Posterior cingulate gyrus (tissue), 11 donors: ENCODE measurements around the gene PDIA2.
A peak's percentile ranks its signal among the peaks of the same experiment; 100 is the strongest.
"Not testable (repeated sequence)": the region's sequence is repeated elsewhere in the genome, so short reads cannot be mapped to it uniquely, and the experiment has no call there.

Experiments
- DNase-seq, 10 donors: peaks; one replicate each; pipeline versions ENCODE4 v3.0.0 to v3.0.0-alpha.2; 2020 to 2021; ENCODE audit warnings: mixed read lengths in 3 of 10
- intact Hi-C: fragments of 100-400 bp; cut with DNase I; formaldehyde crosslinking; loops from one replicate; pipeline ENCODE4 v1.15.1; 2023

Gene PDIA2, protein sequence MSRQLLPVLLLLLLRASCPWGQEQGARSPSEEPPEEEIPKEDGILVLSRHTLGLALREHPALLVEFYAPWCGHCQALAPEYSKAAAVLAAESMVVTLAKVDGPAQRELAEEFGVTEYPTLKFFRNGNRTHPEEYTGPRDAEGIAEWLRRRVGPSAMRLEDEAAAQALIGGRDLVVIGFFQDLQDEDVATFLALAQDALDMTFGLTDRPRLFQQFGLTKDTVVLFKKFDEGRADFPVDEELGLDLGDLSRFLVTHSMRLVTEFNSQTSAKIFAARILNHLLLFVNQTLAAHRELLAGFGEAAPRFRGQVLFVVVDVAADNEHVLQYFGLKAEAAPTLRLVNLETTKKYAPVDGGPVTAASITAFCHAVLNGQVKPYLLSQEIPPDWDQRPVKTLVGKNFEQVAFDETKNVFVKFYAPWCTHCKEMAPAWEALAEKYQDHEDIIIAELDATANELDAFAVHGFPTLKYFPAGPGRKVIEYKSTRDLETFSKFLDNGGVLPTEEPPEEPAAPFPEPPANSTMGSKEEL

DNA sequence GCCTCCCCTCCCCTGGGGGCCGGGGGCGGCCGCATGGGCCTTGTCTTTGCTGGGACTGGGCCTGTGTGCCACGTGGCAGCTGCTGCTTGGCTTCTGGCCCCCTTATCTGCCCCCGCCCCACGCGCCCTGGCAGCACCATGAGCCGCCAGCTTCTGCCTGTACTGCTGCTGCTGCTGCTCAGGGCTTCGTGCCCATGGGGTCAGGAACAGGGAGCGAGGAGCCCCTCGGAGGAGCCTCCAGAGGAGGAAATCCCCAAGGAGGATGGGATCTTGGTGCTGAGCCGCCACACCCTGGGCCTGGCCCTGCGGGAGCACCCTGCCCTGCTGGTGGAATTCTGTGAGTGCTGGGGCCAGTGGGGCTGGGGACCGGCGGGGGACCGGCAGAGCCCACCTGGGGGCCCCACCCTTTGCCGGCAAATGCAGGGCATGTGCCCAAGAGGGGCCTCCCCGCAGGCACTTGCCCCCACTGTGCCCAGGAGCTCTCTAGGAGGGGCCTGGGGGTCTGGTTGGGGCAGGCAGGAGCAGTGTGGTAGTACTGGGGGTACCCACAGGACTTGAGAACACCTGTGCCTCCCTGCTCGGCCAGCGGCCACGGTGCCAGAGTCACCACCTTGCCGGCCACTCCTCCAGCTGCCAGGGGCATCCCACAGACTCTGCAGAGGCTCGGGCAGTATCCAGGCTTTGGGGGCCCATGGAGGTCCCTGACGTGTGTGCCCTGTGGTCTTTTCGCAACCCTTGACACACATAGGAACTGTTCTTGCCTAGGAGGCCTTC lies at the start of gene PDIA2:
PDIA2 (plus strand) TSS at position 132 of the 773 bp plus-strand sequence; CDS start at position 138, 6 bp downstream.
- DNase-seq = peak in 3 of 10 donors; percentile 28 to 88 (median 57)

DNA sequence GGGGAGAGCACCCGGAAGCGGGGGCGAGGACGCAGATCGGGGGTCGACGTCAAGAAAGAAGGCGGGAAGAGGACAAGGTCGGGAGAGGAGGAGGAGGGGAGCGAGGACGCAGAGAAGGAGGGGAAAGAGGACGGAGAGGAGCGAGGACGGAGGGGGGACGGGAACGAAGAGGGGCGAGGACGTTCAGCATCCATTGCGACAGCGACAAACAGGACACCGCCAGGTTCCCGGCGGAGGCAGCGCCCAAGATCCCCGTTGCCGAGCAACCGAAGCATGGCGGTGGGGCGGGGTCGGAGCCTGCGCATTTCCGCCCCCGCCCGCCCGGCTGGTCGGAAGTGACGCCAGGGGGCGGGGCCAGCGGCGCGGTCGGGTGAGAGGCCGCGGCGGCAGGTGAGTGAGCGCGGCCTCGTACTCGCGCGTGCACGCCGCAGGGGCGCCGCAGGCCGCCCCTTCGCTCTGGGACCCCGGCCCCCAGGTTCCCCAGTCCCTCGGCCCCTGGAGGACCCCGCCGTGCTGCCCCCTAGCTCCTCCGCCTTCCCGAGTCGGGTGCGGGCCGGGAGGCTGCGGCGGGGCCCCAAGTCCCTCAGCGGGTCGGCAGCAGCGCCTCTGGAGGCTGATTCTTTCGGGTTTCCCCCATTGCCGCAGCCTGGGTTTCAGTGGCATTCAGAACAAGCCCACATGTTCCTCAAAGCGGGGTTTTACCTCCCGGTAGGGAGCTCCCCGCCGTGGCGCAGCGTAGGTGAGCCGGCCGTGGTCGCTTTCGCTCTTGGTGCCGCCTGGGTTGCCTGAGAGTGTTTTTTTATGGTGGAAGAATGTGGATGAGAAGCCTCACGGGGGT lies 48.3 kb upstream of the PDIA2 start, which contains the start of gene FAM234A:
FAM234A (plus strand) TSS at position 354 of the 838 bp plus-strand sequence. CDS start 19,593 bp downstream, outside the sequence.
- peak; percentile 83 to 99 (median 91) for DNase-seq
- intact Hi-C loops = no loop called here

More for the DNA sequence above, at the start of gene PDIA2:
- intact Hi-C loops = no loop called here

DNA sequence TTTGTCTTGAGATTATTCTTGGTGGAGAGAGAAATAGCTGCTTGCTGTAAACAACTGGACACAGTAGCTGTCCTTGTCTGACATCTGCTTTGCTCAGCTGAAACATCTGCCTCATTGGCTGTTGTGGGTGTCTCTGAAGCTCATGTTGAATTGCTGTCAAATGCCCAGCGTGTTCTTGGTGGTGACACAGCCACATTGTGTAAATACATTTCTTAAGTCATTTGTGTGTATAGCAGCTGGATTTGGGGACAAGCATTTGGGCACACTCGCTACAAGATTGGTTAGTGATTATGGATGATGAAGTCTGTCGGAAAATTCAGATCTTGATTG lies 43.1 kb upstream of the PDIA2 start:
- intact Hi-C loops = no loop called here
- peak in 4 of 10 donors; percentile 24 to 87 (median 36) for DNase-seq

GRCh38 chr16:240559-240958 lies 42.4 kb upstream of the PDIA2 start:
- intact Hi-C loops = no loop called here
- DNase-seq = peak in 2 of 10 donors; percentile 6 to 18

- intact Hi-C loops = no loop called here
- DNase-seq = peak in 2 of 10 donors; percentile 35 to 59
These were observed 40.7 kb upstream of the PDIA2 start for GRCh38 chr16:242281-242680.

GRCh38 chr16:243348-243747 lies 39.6 kb upstream of the PDIA2 start:
- peak in 2 of 10 donors; percentile 35 to 49 for DNase-seq
- intact Hi-C loops = no loop called here

- intact Hi-C loops = no loop called here
- DNase-seq = peak in 1 of 10 donors; percentile 18
These were observed 37.9 kb upstream of the PDIA2 start for GRCh38 chr16:245105-245504.

GRCh38 chr16:247027-247426 lies 35.9 kb upstream of the PDIA2 start:
- intact Hi-C loops = no loop called here
- DNase-seq = peak in 1 of 10 donors; percentile 25

DNA sequence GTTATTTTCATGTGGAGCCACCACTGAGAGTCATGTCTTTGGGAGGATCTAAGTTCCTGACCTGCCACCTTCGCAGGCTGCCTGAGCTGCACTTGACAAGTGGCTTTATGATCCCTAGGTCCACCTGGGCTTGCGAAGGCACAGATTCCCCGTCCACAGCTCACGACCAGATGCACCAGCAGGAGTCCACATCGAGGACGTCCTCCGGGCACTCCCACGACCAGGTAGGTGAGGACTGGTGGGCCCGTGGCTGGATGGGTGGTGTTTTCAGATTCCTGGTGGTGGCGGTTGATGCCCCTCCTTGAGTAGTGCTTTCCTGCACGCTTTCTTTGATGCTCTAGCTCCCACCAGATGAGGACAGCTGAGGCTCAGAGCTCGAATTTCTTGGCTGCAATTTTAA lies 33.5 kb upstream of the PDIA2 start:
- intact Hi-C loops = no loop called here
- DNase-seq = peak in 1 of 10 donors; percentile 66

DNA sequence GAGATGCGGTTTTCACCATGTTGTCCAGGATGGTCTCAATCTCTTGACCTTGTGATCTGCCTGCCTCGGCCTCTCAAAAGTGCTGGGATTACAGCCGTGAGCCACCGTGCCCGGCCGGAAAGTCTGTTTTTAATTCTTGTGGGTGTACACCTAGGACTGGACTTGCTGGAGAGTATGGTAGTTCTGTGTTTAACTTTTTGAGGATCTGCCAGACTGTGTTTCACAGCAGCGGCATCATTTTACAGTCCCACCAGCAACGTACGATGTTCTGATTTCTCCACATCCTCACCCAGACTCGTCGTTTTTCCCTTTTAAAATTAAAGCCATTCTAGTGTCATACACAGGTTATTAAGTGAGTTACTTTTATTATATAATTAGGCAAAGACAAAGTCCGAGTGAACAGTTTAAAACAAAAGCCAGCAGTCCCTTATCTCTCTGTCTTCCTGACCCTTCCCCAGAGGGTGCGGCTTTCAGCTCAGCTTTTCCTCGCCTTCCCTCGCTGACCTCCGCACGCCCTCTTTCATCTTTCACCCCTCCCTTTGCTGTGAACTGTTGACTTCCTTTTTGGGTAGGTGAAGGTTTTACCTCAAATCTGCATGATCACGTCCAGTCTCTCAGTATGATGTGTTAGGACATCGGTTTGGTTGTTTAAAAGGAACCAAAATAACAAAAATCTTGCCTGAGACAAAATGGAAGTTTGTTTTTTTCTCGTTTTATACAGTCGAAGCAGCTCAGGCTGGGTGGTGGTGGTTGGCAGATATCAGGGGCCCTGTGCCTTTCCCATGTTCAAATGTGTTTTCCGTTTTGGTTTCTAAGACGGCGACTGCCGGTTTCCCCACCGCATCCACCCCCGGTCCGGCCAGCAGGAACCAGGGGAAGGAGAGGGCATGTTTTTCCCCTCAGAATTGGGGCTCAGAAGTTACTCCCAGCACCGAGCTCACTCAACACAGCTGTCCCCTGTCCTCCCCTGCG lies 30.3 kb upstream of the PDIA2 start:
- intact Hi-C loops = no loop called here
- no peak for DNase-seq

DNA sequence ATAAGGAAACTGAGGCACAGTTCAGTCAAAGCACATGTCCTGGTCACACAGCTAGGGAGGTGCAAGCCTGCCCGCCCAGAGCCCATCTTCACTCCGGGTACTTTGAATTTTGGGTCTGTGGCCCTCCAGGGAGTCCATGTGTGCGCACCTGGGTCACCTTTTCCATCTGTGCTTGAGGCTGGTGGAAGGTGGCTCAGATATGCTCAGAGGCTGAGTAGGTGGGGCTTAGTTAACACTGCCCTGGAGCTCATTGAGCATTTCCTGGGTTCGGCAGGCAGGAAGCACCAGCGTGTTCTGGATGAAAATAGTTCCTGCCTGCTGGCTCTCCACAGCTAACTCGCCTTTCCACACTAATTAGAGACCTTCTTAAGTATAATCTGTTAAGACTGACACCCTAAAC lies 29.1 kb upstream of the PDIA2 start:
- no peak for DNase-seq
- intact Hi-C loops = no loop called here

DNA sequence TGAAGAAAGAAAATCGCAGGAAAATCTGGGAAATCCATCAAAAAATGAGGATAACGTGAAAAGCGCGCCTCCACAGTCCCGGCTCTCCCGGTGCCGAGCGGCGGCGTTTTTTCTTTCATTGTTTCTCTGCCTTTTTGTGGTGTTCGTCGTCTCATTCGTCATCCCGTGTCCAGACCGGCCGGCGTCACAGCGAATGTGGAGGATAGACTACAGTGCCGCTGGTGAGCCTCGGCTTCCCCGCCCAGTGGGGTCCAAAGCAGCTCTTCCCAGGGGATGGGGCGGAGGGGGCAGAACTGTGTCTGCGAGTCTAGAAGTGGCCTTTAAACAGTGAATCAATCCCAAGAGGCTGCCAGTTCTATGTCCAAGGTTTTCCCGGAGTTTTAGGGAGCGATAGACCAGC lies 28.5 kb upstream of the PDIA2 start:
- intact Hi-C loops = no loop called here
- DNase-seq = no peak

DNA sequence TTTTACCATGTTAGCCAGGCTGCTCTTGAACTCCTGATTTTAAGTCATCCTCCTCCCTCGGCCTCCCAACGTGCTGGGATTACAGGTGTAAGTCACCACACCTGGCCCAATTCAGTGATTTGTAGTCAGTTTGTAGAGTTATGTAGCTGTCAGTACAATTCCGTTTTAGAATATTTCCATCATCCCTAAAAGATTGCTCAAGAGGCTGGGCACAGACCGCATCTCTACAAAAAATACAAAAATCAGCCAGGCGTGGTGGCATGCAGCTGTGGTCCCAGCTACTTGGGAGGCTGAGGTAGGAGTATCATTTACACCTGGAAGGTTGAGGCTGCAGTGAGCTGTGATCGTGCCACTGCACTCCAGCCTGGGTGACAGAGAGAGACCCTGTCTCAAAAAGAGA lies 27.8 kb upstream of the PDIA2 start:
- DNase-seq = no peak
- intact Hi-C loops = no loop called here

DNA sequence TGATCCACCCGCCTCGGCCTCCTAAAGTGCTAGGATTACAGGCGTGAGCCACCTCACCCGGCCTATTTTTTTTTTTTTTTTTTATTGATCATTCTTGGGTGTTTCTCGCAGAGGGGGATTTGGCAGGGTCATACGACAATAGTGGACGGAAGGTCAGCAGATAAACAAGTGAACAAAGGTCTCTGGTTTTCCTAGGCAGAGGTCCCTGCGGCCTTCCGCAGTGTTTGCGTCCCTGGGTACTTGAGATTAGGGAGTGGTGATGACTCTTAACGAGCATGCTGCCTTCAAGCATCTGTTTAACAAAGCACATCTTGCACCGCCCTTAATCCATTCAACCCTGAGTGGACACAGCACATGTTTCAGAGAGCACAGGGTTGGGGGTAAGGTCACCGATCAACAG lies 24.9 kb upstream of the PDIA2 start:
- DNase-seq, intact Hi-C loops: not testable (repeated sequence)

DNA sequence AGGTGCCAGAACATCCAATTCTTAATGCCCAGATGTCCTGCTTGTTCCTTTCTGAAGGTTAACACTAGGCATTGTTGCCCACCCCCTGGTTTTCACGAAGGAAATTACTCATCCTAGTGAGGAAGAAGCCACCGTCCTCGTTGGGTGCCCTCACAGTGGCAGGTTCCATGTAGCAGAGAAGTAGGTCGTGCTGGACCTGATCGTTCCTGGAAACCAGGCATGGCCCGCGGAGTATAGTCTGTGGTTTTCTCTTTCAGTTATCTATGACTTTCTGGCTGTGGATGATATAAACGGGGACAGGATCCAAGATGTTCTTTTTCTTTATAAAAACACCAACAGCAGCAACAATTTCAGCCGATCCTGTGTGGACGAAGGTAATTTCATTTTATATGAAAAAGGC lies 23.7 kb upstream of the PDIA2 start:
- no peak for DNase-seq
- intact Hi-C loops = no loop called here

- intact Hi-C loops = no loop called here
- peak in 2 of 10 donors; percentile 70 to 81 for DNase-seq
These were observed 23.1 kb upstream of the PDIA2 start for GRCh38 chr16:259814-260253.

- intact Hi-C loops = no loop called here
- DNase-seq = peak in 2 of 10 donors; percentile 75 to 80
These were observed 22.6 kb upstream of the PDIA2 start for GRCh38 chr16:260326-260725.

- intact Hi-C loops = no loop called here
- peak in 5 of 10 donors; percentile 38 to 88 (median 72) for DNase-seq
These were observed 21.8 kb upstream of the PDIA2 start for GRCh38 chr16:261031-261691.
